C4-2B (cell line): ENCODE measurements around the gene KREMEN1.

Experiments used
- CTCF ChIP-seq: fragments of 450-650 bp; conservative IDR thresholded peaks from 2 replicates; pipeline ENCODE4 v1.5.1; 2017; ENCODE audit warnings: mild to moderate bottlenecking
- ZFX ChIP-seq: fragments of 450-650 bp; IDR thresholded peaks from 2 replicates; pipeline ENCODE4 v1.6.1; 2017

- TF ChIP-seq CTCF (no peak), ZFX (no peak)
These were observed 140.7 kb downstream of the KREMEN1 start for GRCh38 chr22:29213493-29213892.
